Astrocyte (in vitro differentiated cells and primary cell): Measurements from ENCODE around the gene LRRN1. TPM values are rescaled to one million over a fixed set of nuclear protein-coding genes. Genes with fewer than 3 reads are reported as not detected.
"Not testable (repeated sequence)": the region's sequence is repeated elsewhere in the genome, so short reads cannot be mapped to it uniquely, and the experiment has no call there.

Source experiments
- DNase-seq: peaks from one replicate; pipeline ENCODE4 v3.0.0-alpha.2; 2010; ENCODE audit warnings: low read depth
- FAIRE-seq: peaks from 2 replicates; lab custom pipeline; 2011; peaks lifted over from hg19 to GRCh38; lab: Jason Lieb, UNC
- H2AFZ ChIP-seq: 2 replicates; pipeline ENCODE4 v1.6.0; 2012; ENCODE audit warnings: low read depth, low read length, inconsistent platforms
- H3K27ac ChIP-seq: 2 replicates; pipeline ENCODE4 v1.5.1; 2011; ENCODE audit warnings: low read depth, low read length, inconsistent platforms
- H3K27me3 ChIP-seq: 2 replicates; pipeline ENCODE4 v1.6.0; 2011; ENCODE audit warnings: low read length, inconsistent platforms; ENCODE audit not compliant: insufficient read depth
- H3K36me3 ChIP-seq: 2 replicates; pipeline ENCODE4 v1.5.1; 2011; ENCODE audit warnings: low read length, inconsistent platforms; ENCODE audit not compliant: insufficient read depth
- H3K4me1 ChIP-seq: 2 replicates; pipeline ENCODE4 v1.5.1; 2011; ENCODE audit warnings: low read length, inconsistent platforms; ENCODE audit not compliant: insufficient read depth
- H3K4me2 ChIP-seq: 2 replicates; pipeline ENCODE4 v1.6.0; 2012; ENCODE audit warnings: low read length, inconsistent platforms
- H3K4me3 ChIP-seq: 2 replicates; pipeline ENCODE4 v1.5.1; 2011; ENCODE audit warnings: low read depth, mild to moderate bottlenecking, low read length, inconsistent platforms; ENCODE audit not compliant: insufficient read depth
- H3K79me2 ChIP-seq: 2 replicates; pipeline ENCODE4 v1.6.0; 2012; ENCODE audit warnings: mild to moderate bottlenecking, low read length, inconsistent platforms; ENCODE audit not compliant: insufficient read depth
- H3K9ac ChIP-seq: 2 replicates; pipeline ENCODE4 v1.6.0; 2012; ENCODE audit warnings: mild to moderate bottlenecking, low read length, inconsistent platforms
- H3K9me3 ChIP-seq: 2 replicates; pipeline ENCODE4 v1.5.1; 2012; ENCODE audit warnings: low read depth, mild to moderate bottlenecking, low read length, inconsistent platforms; ENCODE audit not compliant: insufficient read depth
- H4K20me1 ChIP-seq: 2 replicates; pipeline ENCODE4 v1.6.0; 2012; ENCODE audit warnings: low read length, inconsistent platforms; ENCODE audit not compliant: insufficient read depth
- H3K27ac Mint-ChIP-seq: one replicate; pipeline ENCODE4 v1.8.0; 2021; ENCODE audit warnings: mild to moderate bottlenecking, mixed read lengths; ENCODE audit not compliant: unreplicated experiment
- H3K27me3 Mint-ChIP-seq: one replicate; pipeline ENCODE4 v1.8.0; 2021; ENCODE audit warnings: low read depth, mixed read lengths; ENCODE audit not compliant: unreplicated experiment
- H3K36me3 Mint-ChIP-seq: one replicate; pipeline ENCODE4 v1.8.0; 2021; ENCODE audit warnings: low read depth, mixed read lengths; ENCODE audit not compliant: unreplicated experiment
- H3K4me1 Mint-ChIP-seq: one replicate; pipeline ENCODE4 v1.8.0; 2021; ENCODE audit warnings: low read depth, mixed read lengths; ENCODE audit not compliant: unreplicated experiment
- H3K4me3 Mint-ChIP-seq: one replicate; pipeline ENCODE4 v1.8.0; 2021; ENCODE audit warnings: mild to moderate bottlenecking, moderate library complexity, mixed read lengths; ENCODE audit not compliant: unreplicated experiment
- H3K9me3 Mint-ChIP-seq: one replicate; pipeline ENCODE4 v1.8.0; 2021; ENCODE audit warnings: mild to moderate bottlenecking, mixed read lengths; ENCODE audit not compliant: unreplicated experiment
- CTCF ChIP-seq: IDR thresholded peaks from 2 replicates; pipeline ENCODE4 v1.5.1; 2011; ENCODE audit warnings: low read depth, mild to moderate bottlenecking, inconsistent platforms, low read length, moderate library complexity; ENCODE audit not compliant: insufficient read depth
- EZH2 ChIP-seq: IDR thresholded peaks from 2 replicates; pipeline ENCODE4 v1.6.1; 2012; ENCODE audit warnings: mild to moderate bottlenecking, low read length, inconsistent platforms; ENCODE audit not compliant: insufficient read depth
- total RNA-seq: library from RNA; stranded (reverse); gene quantifications from 2 replicates; pipeline ENCODE4 v1.2.1, GENCODE V29; 2021

Gene LRRN1
- total RNA-seq, 1 donor from 2014 or later: 35.6 TPM

DNA sequence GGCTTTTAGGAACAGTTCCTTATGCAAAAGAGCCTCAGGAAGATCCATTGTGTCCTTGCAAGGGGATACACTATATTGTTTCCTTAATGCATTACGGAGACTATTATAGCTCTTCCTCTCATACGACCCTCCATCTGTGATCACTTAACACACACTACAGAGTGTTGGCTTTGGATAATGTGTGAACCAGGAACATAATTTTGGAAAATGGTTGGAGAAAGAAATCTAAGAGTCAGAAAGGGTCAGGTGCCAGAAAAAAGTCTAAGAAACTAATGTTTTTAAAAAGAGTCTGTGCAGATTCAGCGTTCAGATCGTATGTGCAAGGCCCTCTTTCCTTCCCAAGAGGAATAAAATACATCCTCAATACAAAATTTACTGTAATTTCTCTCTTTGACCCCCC, 27.3 kb downstream of the LRRN1 start:
- Histone ChIP-seq H3K4me3 (no peak overlapping the region), H3K9ac (no peak overlapping the region), H3K27me3 (no peaks in the 10 kb centered on the region), H2AFZ (no peak overlapping the region), H3K9me3 (no peaks in the 10 kb centered on the region), H3K4me1 (no peaks in the 10 kb centered on the region), H3K27ac (no peak overlapping the region), H3K36me3 (no peaks in the 10 kb centered on the region), H4K20me1 (no peaks in the 10 kb centered on the region), H3K4me2 (no peak overlapping the region), H3K79me2 (no peaks in the 10 kb centered on the region)
- no peak for FAIRE-seq
- DNase-seq: no peak
- Mint-ChIP-seq H3K9me3 (peaks cover 3% of the 10 kb centered on the region), H3K4me1 (no peaks in the 10 kb centered on the region), H3K27me3 (no peaks in the 10 kb centered on the region), H3K27ac (no peak overlapping the region), H3K4me3 (no peak overlapping the region), H3K36me3 (no peaks in the 10 kb centered on the region)
- TF ChIP-seq CTCF: no peak
- TF ChIP-seq EZH2: no peak

GRCh38 chr3:3827111-3827510, 27.9 kb downstream of the LRRN1 start:
- Mint-ChIP-seq H3K4me1 (no peaks in the 10 kb centered on the region), H3K27ac (no peak overlapping the region), H3K4me3 (no peak overlapping the region), H3K9me3 (peaks cover 3% of the 10 kb centered on the region), H3K27me3 (no peaks in the 10 kb centered on the region), H3K36me3 (peaks cover 4% of the 10 kb centered on the region)
- no peaks in the 10 kb centered on the region for H3K36me3 ChIP-seq
- no peaks in the 10 kb centered on the region for H3K79me2 ChIP-seq
- no peak overlapping the region for H3K27ac ChIP-seq
- no peaks in the 10 kb centered on the region for H3K27me3 ChIP-seq
- no peaks in the 10 kb centered on the region for H3K4me1 ChIP-seq
- no peak overlapping the region for H3K9ac ChIP-seq
- no peak overlapping the region for H3K4me3 ChIP-seq
- TF ChIP-seq CTCF (no peak), EZH2 (no peak)
- no peak overlapping the region for H2AFZ ChIP-seq
- no peak for DNase-seq
- no peaks in the 10 kb centered on the region for H4K20me1 ChIP-seq
- H3K9me3 ChIP-seq: no peaks in the 10 kb centered on the region
- no peak for FAIRE-seq
- H3K4me2 ChIP-seq: no peak overlapping the region

GRCh38 chr3:3828417-3828816, 29.2 kb downstream of the LRRN1 start:
- not testable (repeated sequence) for H3K4me3 ChIP-seq, FAIRE-seq, H3K4me2 ChIP-seq, H4K20me1 ChIP-seq, H3K9ac ChIP-seq, H3K27me3 ChIP-seq, H3K4me1 ChIP-seq, H3K27ac Mint-ChIP-seq, H3K27ac ChIP-seq, H3K36me3 ChIP-seq, H3K4me3 Mint-ChIP-seq, DNase-seq, H3K4me1 Mint-ChIP-seq, H2AFZ ChIP-seq, H3K27me3 Mint-ChIP-seq, H3K9me3 ChIP-seq, H3K79me2 ChIP-seq
- peaks cover 13% of the 10 kb centered on the region for H3K9me3 Mint-ChIP-seq
- peaks cover 10% of the 10 kb centered on the region for H3K36me3 Mint-ChIP-seq
